ENCODE results near the gene MMD2. TPM values are rescaled to one million over a fixed set of nuclear protein-coding genes. Genes with fewer than 3 reads are reported as not detected.
A peak's percentile ranks its signal among the peaks of the same experiment; 100 is the strongest.
"Not testable (repeated sequence)": the region's sequence is repeated elsewhere in the genome, so short reads cannot be mapped to it uniquely, and the experiment has no call there.

Gene MMD2
- total RNA-seq, 1 donor from 2014 or later = not detected

GRCh38 chr7:4916113-4916512 is 42.9 kb downstream of the MMD2 start:
- no peak for ATAC-seq
- no peak for DNase-seq (ENCODE audit: missing footprints)
- intact Hi-C loops (cut with DNase I) = no loop called here

GRCh38 chr7:4911111-4911828 is 47.7 kb downstream of the MMD2 start:
- no peak for DNase-seq (ENCODE audit: missing footprints)
- ATAC-seq = no peak
- intact Hi-C loops (cut with DNase I) = no loop called here

GRCh38 chr7:4906682-4907081 is 52.3 kb downstream of the MMD2 start:
- DNase-seq (ENCODE audit: missing footprints) (no peak), ATAC-seq (no peak)
- intact Hi-C loops (cut with DNase I) = no loop called here

GRCh38 chr7:4905171-4905570 is 53.8 kb downstream of the MMD2 start:
- no peak for ATAC-seq

GRCh38 chr7:4904346-4904745 is 54.6 kb downstream of the MMD2 start:
- ATAC-seq (no peak), DNase-seq (ENCODE audit: missing footprints) (no peak)
- intact Hi-C loops (cut with DNase I) = no loop called here

More at GRCh38 chr7:4905171-4905570, 53.8 kb downstream of the MMD2 start:
- intact Hi-C loops (cut with DNase I) = no loop called here
- DNase-seq (ENCODE audit: missing footprints) = no peak

GRCh38 chr7:4895766-4896165 is 63.2 kb downstream of the MMD2 start:
- intact Hi-C loops (cut with DNase I) = no loop called here
- no peak for DNase-seq (ENCODE audit: missing footprints)
- ATAC-seq = no peak

- intact Hi-C loops (cut with DNase I) = no loop called here
- ATAC-seq = no peak
Measured at GRCh38 chr7:4894482-4894881, 64.5 kb downstream of the MMD2 start.

GRCh38 chr7:4893929-4894475 is 65.0 kb downstream of the MMD2 start:
- ATAC-seq = no peak
- no peak for DNase-seq (ENCODE audit: missing footprints)
- intact Hi-C loops (cut with DNase I) = no loop called here

More at GRCh38 chr7:4894482-4894881, 64.5 kb downstream of the MMD2 start:
- DNase-seq (ENCODE audit: missing footprints) = no peak

- ATAC-seq; intact Hi-C loops (cut with DNase I); DNase-seq (ENCODE audit: missing footprints): not testable (repeated sequence)
Measured at GRCh38 chr7:4893188-4893587, 65.8 kb downstream of the MMD2 start.

GRCh38 chr7:4891522-4891921 is 67.5 kb downstream of the MMD2 start:
- ATAC-seq; DNase-seq (ENCODE audit: missing footprints); intact Hi-C loops (cut with DNase I): not testable (repeated sequence)

- ATAC-seq = no peak
- intact Hi-C loops (cut with DNase I) = no loop called here
Measured at GRCh38 chr7:4889682-4890081, 69.3 kb downstream of the MMD2 start.

GRCh38 chr7:4888161-4888560 is 70.8 kb downstream of the MMD2 start:
- DNase-seq (ENCODE audit: missing footprints) = no peak
- intact Hi-C loops (cut with DNase I) = no loop called here
- ATAC-seq = no peak

More at GRCh38 chr7:4889682-4890081, 69.3 kb downstream of the MMD2 start:
- DNase-seq (ENCODE audit: missing footprints) = no peak

GRCh38 chr7:4886671-4887070 is 72.3 kb downstream of the MMD2 start:
- no peak for ATAC-seq
- no peak for DNase-seq (ENCODE audit: missing footprints)
- intact Hi-C loops (cut with DNase I) = no loop called here

GRCh38 chr7:4885317-4885807 is 73.6 kb downstream of the MMD2 start:
- DNase-seq (ENCODE audit: missing footprints) (no peak), ATAC-seq (no peak)
- intact Hi-C loops (cut with DNase I) = no loop called here

GRCh38 chr7:4884164-4884563 is 74.8 kb downstream of the MMD2 start:
- DNase-seq (ENCODE audit: missing footprints) (no peak), ATAC-seq (no peak)
- intact Hi-C loops (cut with DNase I) = loop anchor here (5.0 kb wide), 1 partner anchor 47 kb away; no protein-coding TSS in a partner anchor

- intact Hi-C loops (cut with DNase I) = loop anchor here (1.0 to 5.0 kb wide), 2 partner anchors 46 to 85 kb away; no protein-coding TSS in a partner anchor
- ATAC-seq (peak; percentile 96), DNase-seq (ENCODE audit: missing footprints) (peak; percentile 94)
Measured at GRCh38 chr7:4883372-4884144, 75.4 kb downstream of the MMD2 start, which contains the start of gene RADIL. Gene RADIL (minus strand): TSS chr7:4883716. CDS start chr7:4878139, 5,577 bp downstream.

- intact Hi-C loops (cut with DNase I) = loop anchor here (1.0 to 5.0 kb wide), 2 partner anchors 46 to 85 kb away; no protein-coding TSS in a partner anchor
- ATAC-seq (no peak), DNase-seq (ENCODE audit: missing footprints) (no peak)
Measured at GRCh38 chr7:4883033-4883371, 76.0 kb downstream of the MMD2 start.

GRCh38 chr7:4882169-4883032 is 76.6 kb downstream of the MMD2 start:
- ATAC-seq = peak; percentile 74
- peak; percentile 79 for DNase-seq (ENCODE audit: missing footprints)
- intact Hi-C loops (cut with DNase I) = loop anchor here (1.0 to 5.0 kb wide), 2 partner anchors 45 to 84 kb away; no protein-coding TSS in a partner anchor
